Panc1 (cell line): ENCODE measurements around the gene UBAC1. TPM values are rescaled to one million over a fixed set of nuclear protein-coding genes. Genes with fewer than 3 reads are reported as not detected.
"Not testable (repeated sequence)": the region's sequence is repeated elsewhere in the genome, so short reads cannot be mapped to it uniquely, and the experiment has no call there.

Source experiments
- ATAC-seq: fragments of 200-7000 bp; cut with Tn5 transposase; 2 replicates; pipeline ENCODE4 v1.9.1; 2020; ENCODE audit warnings: mild to moderate bottlenecking, moderate library complexity
- BruUV-seq: library from RNA; stranded (reverse); fragments of 400-500 nt; replicated peaks from 2 replicates; lab custom pipeline; 2021; lab: Mats Ljungman, UMichigan
- CTCF ChIA-PET: fragments of 300-600 bp; sonication (Branson Sonifier 250); formaldehyde crosslinking; loops from one replicate; lab custom pipeline; 2022; ENCODE audit warnings: antibody characterized with exemption; lab: Charles Lee
- POLR2A ChIA-PET: fragments of 300-600 bp; sonication (Branson Sonifier 250); formaldehyde crosslinking; loops from one replicate; lab custom pipeline; 2022; ENCODE audit warnings: antibody characterized with exemption; lab: Charles Lee
- DNase-seq: peaks from one replicate; pipeline ENCODE4 v3.0.0-alpha.2; 2010; ENCODE audit warnings: low read depth, low spot score
- H3K27ac ChIP-seq: 2 replicates; pipeline ENCODE4 v1.5.1; 2011; ENCODE audit warnings: mild to moderate bottlenecking, low read length, inconsistent platforms
- H3K27me3 ChIP-seq: fragments of 200-500 bp; sonication (Bioruptor generic); 2 replicates; pipeline ENCODE4 v1.6.0; 2014; ENCODE audit warnings: low read length, inconsistent platforms; ENCODE audit not compliant: control insufficient read depth, insufficient read depth
- H3K36me3 ChIP-seq: fragments of 200-500 bp; sonication (Bioruptor generic); 2 replicates; pipeline ENCODE4 v1.5.1; 2014; ENCODE audit warnings: inconsistent platforms, mild to moderate bottlenecking, low read length, moderate library complexity; ENCODE audit not compliant: control insufficient read depth, insufficient read depth
- H3K4me1 ChIP-seq: 2 replicates; pipeline ENCODE4 v1.5.1; 2011; ENCODE audit warnings: inconsistent platforms, mild to moderate bottlenecking, low read length, moderate library complexity; ENCODE audit not compliant: control insufficient read depth, insufficient read depth
- H3K4me3 ChIP-seq, 2 experiments: 2 replicates each; pipeline ENCODE4 v1.5.1; 2011 to 2012; ENCODE audit warnings: low read depth in 2 of 2, low read length in 2 of 2, mild to moderate bottlenecking in 2 of 2, inconsistent platforms in 1 of 2, moderate library complexity in 1 of 2
- H3K9me3 ChIP-seq: fragments of 200-500 bp; sonication (Bioruptor generic); 2 replicates; pipeline ENCODE4 v1.5.1; 2014; ENCODE audit warnings: low read depth, mild to moderate bottlenecking, inconsistent platforms, low read length, moderate library complexity; ENCODE audit not compliant: control insufficient read depth, insufficient read depth
- POLR2AphosphoS5 ChIP-seq: IDR thresholded peaks from 2 replicates; pipeline ENCODE4 v1.6.1; 2012; ENCODE audit warnings: mild to moderate bottlenecking, low read depth, low read length, moderate library complexity
- SIN3A ChIP-seq: IDR thresholded peaks from 2 replicates; pipeline ENCODE4 v1.6.1; 2012; ENCODE audit warnings: low read depth, mild to moderate bottlenecking, low read length, moderate library complexity, borderline replicate concordance; ENCODE audit not compliant: insufficient read depth
- TCF7L2 ChIP-seq: IDR thresholded peaks from 2 replicates; pipeline ENCODE4 v1.6.1; 2011; ENCODE audit warnings: mild to moderate bottlenecking, low read depth, low read length, inconsistent platforms
- in situ Hi-C: cut with HindIII; loops from 2 replicates; pipeline ENCODE4 v1.10.0; 2016; ENCODE audit warnings: low sequenced_read_pairs, low pct_unique_long_range_greater_than_20kb
- intact Hi-C: fragments of 100-400 bp; cut with micrococcal nuclease; formaldehyde crosslinking; loops from one replicate; pipeline ENCODE4 v1.10.0; 2022; ENCODE audit not compliant: unreplicated experiment
- total RNA-seq: library from RNA; stranded (reverse); gene quantifications from one replicate; pipeline ENCODE4 v1.2.1, GENCODE V29; 2021; ENCODE audit not compliant: unreplicated experiment
- TF ChIP-seq, protein P1 (sequence below), 2 experiments: IDR thresholded peaks; 2 replicates each; pipeline ENCODE4 v1.6.1; 2011 to 2012; ENCODE audit warnings: low read depth in 2 of 2, control low read depth in 1 of 2, low read length in 1 of 2, mild to moderate bottlenecking in 1 of 2, moderate library complexity in 1 of 2; ENCODE audit not compliant: insufficient read depth in 1 of 2
- TF ChIP-seq, protein P2 (sequence below): fragments of 450-650 bp; IDR thresholded peaks from 2 replicates; pipeline ENCODE4 v1.5.1; 2017; ENCODE audit warnings: mild to moderate bottlenecking

The UBAC1 gene
- total RNA-seq, 1 experiment from 2014 or later = 38.0 TPM

GRCh38 chr9:135893104-135893503 lies 68.1 kb downstream of the UBAC1 start:
- BruUV-seq = no TSS peak
- no peak for ATAC-seq
- intact Hi-C loops = no loop called here
- no peak overlapping the region for H3K4me3 ChIP-seq
- ChIA-PET CTCF (no interaction called here), POLR2A (no interaction called here)
- no peak for DNase-seq
- H3K27ac ChIP-seq = no peak overlapping the region
- H3K36me3 ChIP-seq = no peaks in the 10 kb centered on the region
- no peaks in the 10 kb centered on the region for H3K27me3 ChIP-seq
- in situ Hi-C loops = no loop called here
- peaks cover 5% of the 10 kb centered on the region; the same call in 1 of the 2 replicates for H3K9me3 ChIP-seq
- H3K4me1 ChIP-seq = peaks cover 15% of the 10 kb centered on the region
- TF ChIP-seq SIN3A = no peak
- no peak for TF ChIP-seq POLR2AphosphoS5
- TF ChIP-seq, protein P1, sequence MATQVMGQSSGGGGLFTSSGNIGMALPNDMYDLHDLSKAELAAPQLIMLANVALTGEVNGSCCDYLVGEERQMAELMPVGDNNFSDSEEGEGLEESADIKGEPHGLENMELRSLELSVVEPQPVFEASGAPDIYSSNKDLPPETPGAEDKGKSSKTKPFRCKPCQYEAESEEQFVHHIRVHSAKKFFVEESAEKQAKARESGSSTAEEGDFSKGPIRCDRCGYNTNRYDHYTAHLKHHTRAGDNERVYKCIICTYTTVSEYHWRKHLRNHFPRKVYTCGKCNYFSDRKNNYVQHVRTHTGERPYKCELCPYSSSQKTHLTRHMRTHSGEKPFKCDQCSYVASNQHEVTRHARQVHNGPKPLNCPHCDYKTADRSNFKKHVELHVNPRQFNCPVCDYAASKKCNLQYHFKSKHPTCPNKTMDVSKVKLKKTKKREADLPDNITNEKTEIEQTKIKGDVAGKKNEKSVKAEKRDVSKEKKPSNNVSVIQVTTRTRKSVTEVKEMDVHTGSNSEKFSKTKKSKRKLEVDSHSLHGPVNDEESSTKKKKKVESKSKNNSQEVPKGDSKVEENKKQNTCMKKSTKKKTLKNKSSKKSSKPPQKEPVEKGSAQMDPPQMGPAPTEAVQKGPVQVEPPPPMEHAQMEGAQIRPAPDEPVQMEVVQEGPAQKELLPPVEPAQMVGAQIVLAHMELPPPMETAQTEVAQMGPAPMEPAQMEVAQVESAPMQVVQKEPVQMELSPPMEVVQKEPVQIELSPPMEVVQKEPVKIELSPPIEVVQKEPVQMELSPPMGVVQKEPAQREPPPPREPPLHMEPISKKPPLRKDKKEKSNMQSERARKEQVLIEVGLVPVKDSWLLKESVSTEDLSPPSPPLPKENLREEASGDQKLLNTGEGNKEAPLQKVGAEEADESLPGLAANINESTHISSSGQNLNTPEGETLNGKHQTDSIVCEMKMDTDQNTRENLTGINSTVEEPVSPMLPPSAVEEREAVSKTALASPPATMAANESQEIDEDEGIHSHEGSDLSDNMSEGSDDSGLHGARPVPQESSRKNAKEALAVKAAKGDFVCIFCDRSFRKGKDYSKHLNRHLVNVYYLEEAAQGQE (IDR thresholded peaks at IDR 0.05; ENCODE audit: insufficient read depth in 1 of 2, low read depth in 2 of 2, low read length in 1 of 2) = no peak
- TF ChIP-seq, protein P2, sequence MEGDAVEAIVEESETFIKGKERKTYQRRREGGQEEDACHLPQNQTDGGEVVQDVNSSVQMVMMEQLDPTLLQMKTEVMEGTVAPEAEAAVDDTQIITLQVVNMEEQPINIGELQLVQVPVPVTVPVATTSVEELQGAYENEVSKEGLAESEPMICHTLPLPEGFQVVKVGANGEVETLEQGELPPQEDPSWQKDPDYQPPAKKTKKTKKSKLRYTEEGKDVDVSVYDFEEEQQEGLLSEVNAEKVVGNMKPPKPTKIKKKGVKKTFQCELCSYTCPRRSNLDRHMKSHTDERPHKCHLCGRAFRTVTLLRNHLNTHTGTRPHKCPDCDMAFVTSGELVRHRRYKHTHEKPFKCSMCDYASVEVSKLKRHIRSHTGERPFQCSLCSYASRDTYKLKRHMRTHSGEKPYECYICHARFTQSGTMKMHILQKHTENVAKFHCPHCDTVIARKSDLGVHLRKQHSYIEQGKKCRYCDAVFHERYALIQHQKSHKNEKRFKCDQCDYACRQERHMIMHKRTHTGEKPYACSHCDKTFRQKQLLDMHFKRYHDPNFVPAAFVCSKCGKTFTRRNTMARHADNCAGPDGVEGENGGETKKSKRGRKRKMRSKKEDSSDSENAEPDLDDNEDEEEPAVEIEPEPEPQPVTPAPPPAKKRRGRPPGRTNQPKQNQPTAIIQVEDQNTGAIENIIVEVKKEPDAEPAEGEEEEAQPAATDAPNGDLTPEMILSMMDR = no peak
- TF ChIP-seq TCF7L2 = no peak

DNA sequence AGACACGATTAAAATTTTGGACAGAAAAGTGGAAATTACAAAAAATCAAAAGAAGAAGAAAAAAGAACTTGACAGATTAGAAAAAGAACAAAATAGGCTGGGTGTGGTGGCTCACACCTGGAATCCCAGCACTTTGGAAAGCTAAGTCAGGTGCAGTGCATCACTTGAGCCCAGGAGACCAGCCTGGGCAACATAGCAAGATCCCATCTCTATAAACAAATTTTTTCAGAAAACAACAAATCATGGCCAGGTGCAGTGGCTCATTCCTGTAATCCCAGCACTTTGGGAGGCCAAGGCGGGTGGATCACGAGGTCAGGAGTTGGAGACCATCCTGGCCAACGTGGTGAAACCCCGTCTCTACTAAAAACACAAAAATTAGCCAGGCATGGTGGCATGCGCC lies 68.8 kb downstream of the UBAC1 start:
- CTCF ChIA-PET = interaction anchor here (0.6 kb wide), 1 partner anchor 190 kb away, joined by 5 read pairs; no protein-coding TSS in a partner anchor
- DNase-seq, BruUV-seq, POLR2A ChIA-PET, H3K36me3 ChIP-seq, H3K27me3 ChIP-seq, in situ Hi-C loops, ATAC-seq, H3K9me3 ChIP-seq, H3K4me3 ChIP-seq, H3K27ac ChIP-seq, intact Hi-C loops: not testable (repeated sequence)
- H3K4me1 ChIP-seq = peaks cover 15% of the 10 kb centered on the region

DNA sequence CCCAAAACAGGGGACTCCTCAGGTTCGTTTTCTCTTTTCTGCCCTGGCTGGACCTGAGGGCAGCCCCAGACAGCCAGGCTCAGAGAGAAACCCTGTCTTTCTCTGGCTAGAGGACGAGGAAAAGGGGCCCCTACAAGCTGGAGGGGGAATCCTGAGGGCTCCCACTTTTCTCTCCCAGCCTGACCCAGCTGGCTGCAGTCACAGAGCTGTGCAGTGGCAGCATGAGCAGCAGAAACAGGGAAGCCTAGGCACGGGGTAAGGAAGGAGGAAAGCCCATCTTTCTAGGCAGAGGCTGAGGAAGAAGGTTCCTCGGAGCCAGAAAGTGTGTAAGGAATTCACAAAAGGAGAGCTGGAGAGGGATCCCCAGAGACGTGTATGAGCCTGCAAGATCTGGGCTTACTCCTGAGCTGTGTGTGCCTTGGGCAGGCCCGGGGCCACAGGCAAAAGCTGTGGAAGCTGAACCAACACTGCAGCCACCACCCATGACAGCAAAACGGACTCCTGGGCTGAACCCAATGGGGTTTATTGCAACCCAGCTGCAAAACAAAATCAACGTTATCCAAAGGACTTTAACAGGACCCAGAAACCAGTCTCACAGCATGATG lies 70.0 kb downstream of the UBAC1 start:
- CTCF ChIA-PET = interaction anchor here (0.6 kb wide), 1 partner anchor 161 kb away, joined by 5 read pairs; no protein-coding TSS in a partner anchor
- BruUV-seq = no TSS peak

More for the DNA sequence above, 70.0 kb downstream of the UBAC1 start:
- Histone ChIP-seq H3K9me3 (peaks cover 4% of the 10 kb centered on the region; the same call in 1 of the 2 replicates), H3K4me1 (peaks cover 15% of the 10 kb centered on the region), H3K27ac (no peak overlapping the region), H3K27me3 (no peaks in the 10 kb centered on the region), H3K36me3 (no peaks in the 10 kb centered on the region), H3K4me3 (no peak overlapping the region)
- no peak for DNase-seq
- intact Hi-C loops = no loop called here
- in situ Hi-C loops = no loop called here
- POLR2A ChIA-PET = no interaction called here
- TF ChIP-seq SIN3A = no peak
- TF ChIP-seq, protein P2 = no peak
- ATAC-seq = peak; percentile 41
